GM19452 (cell line): ENCODE results near the gene ZPLD1.

Source experiments
- ATAC-seq: cut with Tn5 transposase; IDR thresholded peaks from one replicate; pipeline ENCODE4 v1.9.1; 2021; ENCODE audit not compliant: unreplicated experiment

ZPLD1 gene

GRCh38 chr3:102434715-102435114, at the start of gene ZPLD1:
Gene ZPLD1, plus strand, starts transcription at chr3:102435015. Its CDS starts 3,473 bp downstream, at chr3:102438488.
- ATAC-seq = no peak

- no peak for ATAC-seq
These were observed 44.5 kb upstream of the ZPLD1 start for GRCh38 chr3:102390171-102390864.

GRCh38 chr3:102390916-102391315, 43.9 kb upstream of the ZPLD1 start:
- ATAC-seq = no peak

- no peak for ATAC-seq
These were observed 43.3 kb upstream of the ZPLD1 start for GRCh38 chr3:102391491-102391890.

- ATAC-seq = no peak
These were observed 40.3 kb upstream of the ZPLD1 start for GRCh38 chr3:102394517-102394916.

- no peak for ATAC-seq
These were observed 36.6 kb upstream of the ZPLD1 start for GRCh38 chr3:102398176-102398575.

- no peak for ATAC-seq
These were observed 36.1 kb upstream of the ZPLD1 start for GRCh38 chr3:102398666-102399065.

GRCh38 chr3:102400142-102400541, 34.7 kb upstream of the ZPLD1 start:
- ATAC-seq = no peak

GRCh38 chr3:102400766-102401165, 34.0 kb upstream of the ZPLD1 start:
- no peak for ATAC-seq

- ATAC-seq = no peak
These were observed 24.2 kb upstream of the ZPLD1 start for GRCh38 chr3:102410616-102411015.

- ATAC-seq = no peak
These were observed 19.3 kb upstream of the ZPLD1 start for GRCh38 chr3:102415553-102415952.

GRCh38 chr3:102419786-102420185, 15.0 kb upstream of the ZPLD1 start:
- ATAC-seq = no peak

GRCh38 chr3:102441832-102442231, 7.0 kb downstream of the ZPLD1 start:
- no peak for ATAC-seq

- no peak for ATAC-seq
These were observed 8.2 kb downstream of the ZPLD1 start for GRCh38 chr3:102443021-102443420.

- no peak for ATAC-seq
These were observed 9.3 kb downstream of the ZPLD1 start for GRCh38 chr3:102444101-102444500.

- ATAC-seq = no peak
These were observed 12.5 kb downstream of the ZPLD1 start for GRCh38 chr3:102447272-102447671.

- ATAC-seq = no peak
These were observed 14.5 kb downstream of the ZPLD1 start for GRCh38 chr3:102449341-102449740.

GRCh38 chr3:102449930-102450329, 15.1 kb downstream of the ZPLD1 start:
- ATAC-seq = no peak

GRCh38 chr3:102450976-102451375, 16.2 kb downstream of the ZPLD1 start:
- no peak for ATAC-seq

- no peak for ATAC-seq
These were observed 16.7 kb downstream of the ZPLD1 start for GRCh38 chr3:102451543-102451942.

GRCh38 chr3:102454181-102454580, 19.4 kb downstream of the ZPLD1 start:
- no peak for ATAC-seq

- ATAC-seq = no peak
These were observed 22.8 kb downstream of the ZPLD1 start for GRCh38 chr3:102457644-102458043.

- no peak for ATAC-seq
These were observed 25.8 kb downstream of the ZPLD1 start for GRCh38 chr3:102460579-102460978.
